ENCODE results near the gene CPTP.

DNA sequence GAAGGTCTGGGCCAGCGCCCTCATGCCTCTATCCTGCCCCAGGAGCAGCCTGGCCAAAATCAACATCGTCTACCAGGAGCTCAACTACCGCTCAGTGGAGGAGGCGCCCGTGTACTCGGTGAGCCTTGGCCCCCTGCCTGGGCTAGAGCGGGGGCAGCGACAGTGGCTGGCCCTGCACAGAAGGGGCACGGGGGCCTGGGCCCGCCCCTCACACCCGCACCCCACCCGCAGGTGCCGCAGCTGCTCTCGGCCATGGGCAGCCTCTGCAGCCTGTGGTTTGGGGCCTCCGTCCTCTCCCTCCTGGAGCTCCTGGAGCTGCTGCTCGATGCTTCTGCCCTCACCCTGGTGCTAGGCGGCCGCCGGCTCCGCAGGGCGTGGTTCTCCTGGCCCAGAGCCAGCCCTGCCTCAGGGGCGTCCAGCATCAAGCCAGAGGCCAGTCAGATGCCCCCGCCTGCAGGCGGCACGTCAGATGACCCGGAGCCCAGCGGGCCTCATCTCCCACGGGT lies 33.5 kb upstream of the CPTP start:
- TF ChIP-seq CTCF (IDR thresholded peaks at IDR 0.05; ENCODE audit: low read depth, low read length, poor library complexity, severe bottlenecking), result no peak
- no peak for TF ChIP-seq EZH2phosphoT487 (IDR thresholded peaks at IDR 0.05; ENCODE audit: borderline replicate concordance, low read length)

Measured in DOHH2 (cell line).